ENCODE results near the gene GRB2.

DNA sequence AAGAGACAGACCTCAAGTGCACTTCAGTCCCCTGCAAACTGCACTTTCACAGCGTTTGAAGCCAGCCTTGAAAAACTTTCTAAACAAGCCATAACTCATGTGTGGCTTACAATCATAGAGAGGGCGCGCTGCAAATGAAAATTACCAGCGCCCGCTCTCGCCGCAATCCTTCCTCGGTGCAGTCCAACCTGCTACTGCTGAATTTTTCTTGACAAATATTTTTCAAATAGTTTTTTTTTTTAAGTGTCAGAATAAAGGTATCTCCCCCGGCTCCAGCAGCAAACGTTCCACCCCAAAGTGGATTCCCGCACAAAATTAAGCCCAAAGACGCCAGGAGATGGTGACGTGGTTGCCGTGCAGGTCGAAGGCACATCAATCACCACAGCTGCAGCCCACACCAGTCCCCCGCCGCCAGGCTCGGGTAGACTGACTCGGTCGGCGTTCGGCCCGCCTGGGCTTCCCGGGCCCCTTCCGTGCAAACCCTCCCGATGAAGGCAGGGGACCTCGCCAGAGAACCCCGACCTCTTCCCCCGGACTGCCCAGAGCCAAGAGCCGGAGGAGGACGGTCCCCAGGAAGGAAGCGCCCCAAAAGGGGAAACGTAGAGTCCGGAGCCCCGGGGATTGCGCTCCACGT is 630 bp downstream of the GRB2 start:
- TF ChIP-seq EZH2 (IDR thresholded peaks at IDR 0.05; ENCODE audit: insufficient read depth, poor library complexity, severe bottlenecking) (no peak), EZH2phosphoT487 (IDR thresholded peaks at IDR 0.05; ENCODE audit: insufficient read depth, low read depth) (no peak)

All from GM23248 (cell line).